PC-3 (cell line): ENCODE measurements around the gene ZNF785.

Experiments
- EZH2 ChIP-seq: fragments of 300-600 bp; sonication (generic); IDR thresholded peaks from one replicate; pipeline ENCODE4 v1.6.1; 2017; ENCODE audit warnings: antibody characterized with exemption, mild to moderate bottlenecking, low read length; ENCODE audit not compliant: unreplicated experiment
- TF ChIP-seq, protein P1 (sequence below): fragments of 300-600 bp; sonication (generic); conservative IDR thresholded peaks from 2 replicates; pipeline ENCODE4 v1.5.1; 2017; ENCODE audit warnings: antibody characterized with exemption, low read depth, mild to moderate bottlenecking, low read length

DNA sequence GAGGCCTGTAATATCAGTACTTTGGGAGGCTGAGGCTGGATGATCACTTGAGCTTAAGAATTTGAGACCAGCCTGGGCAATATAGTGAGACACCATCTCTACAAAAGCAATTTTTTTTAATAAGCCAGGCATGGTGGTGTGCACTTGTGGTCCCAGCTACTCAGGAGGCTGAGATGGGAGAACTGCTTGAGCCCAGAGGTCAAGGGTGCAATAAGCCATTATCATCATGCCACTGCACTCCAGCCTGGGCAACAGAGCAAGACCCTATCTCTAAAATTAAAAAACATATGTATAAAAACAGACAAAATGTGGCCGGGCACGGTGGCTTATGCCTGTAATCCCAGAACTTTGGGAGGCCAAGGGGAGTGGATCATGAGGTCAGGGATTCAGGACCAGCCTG is 3.2 kb upstream of the ZNF785 start:
- TF ChIP-seq, protein P1, sequence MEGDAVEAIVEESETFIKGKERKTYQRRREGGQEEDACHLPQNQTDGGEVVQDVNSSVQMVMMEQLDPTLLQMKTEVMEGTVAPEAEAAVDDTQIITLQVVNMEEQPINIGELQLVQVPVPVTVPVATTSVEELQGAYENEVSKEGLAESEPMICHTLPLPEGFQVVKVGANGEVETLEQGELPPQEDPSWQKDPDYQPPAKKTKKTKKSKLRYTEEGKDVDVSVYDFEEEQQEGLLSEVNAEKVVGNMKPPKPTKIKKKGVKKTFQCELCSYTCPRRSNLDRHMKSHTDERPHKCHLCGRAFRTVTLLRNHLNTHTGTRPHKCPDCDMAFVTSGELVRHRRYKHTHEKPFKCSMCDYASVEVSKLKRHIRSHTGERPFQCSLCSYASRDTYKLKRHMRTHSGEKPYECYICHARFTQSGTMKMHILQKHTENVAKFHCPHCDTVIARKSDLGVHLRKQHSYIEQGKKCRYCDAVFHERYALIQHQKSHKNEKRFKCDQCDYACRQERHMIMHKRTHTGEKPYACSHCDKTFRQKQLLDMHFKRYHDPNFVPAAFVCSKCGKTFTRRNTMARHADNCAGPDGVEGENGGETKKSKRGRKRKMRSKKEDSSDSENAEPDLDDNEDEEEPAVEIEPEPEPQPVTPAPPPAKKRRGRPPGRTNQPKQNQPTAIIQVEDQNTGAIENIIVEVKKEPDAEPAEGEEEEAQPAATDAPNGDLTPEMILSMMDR = no peak
- TF ChIP-seq EZH2 = no peak
